GM20000 (cell line): ENCODE data around the gene RAB30.

Source experiments
- DNase-seq: peaks from one replicate; pipeline ENCODE4 v3.0.0; 2012; ENCODE audit warnings: low spot score
- CTCF ChIP-seq: IDR thresholded peaks from 2 replicates; pipeline ENCODE4 v1.5.1; 2012; ENCODE audit warnings: mild to moderate bottlenecking, control low read depth; ENCODE audit errors: extremely low read depth, missing control alignments

RAB30 gene

GRCh38 chr11:83037877-83038276 lies 33.8 kb downstream of the RAB30 start:
- TF ChIP-seq CTCF: no peak
- no peak for DNase-seq

- no peak for TF ChIP-seq CTCF
- no peak for DNase-seq
These were observed 35.0 kb downstream of the RAB30 start for GRCh38 chr11:83036701-83037100.

GRCh38 chr11:83035070-83035854 lies 36.4 kb downstream of the RAB30 start:
- no peak for TF ChIP-seq CTCF
- no peak for DNase-seq

- no peak for DNase-seq
- TF ChIP-seq CTCF: no peak
These were observed 37.1 kb downstream of the RAB30 start for GRCh38 chr11:83034673-83035014.

GRCh38 chr11:83033972-83034672 lies 37.6 kb downstream of the RAB30 start:
- no peak for DNase-seq
- TF ChIP-seq CTCF: no peak

GRCh38 chr11:83033371-83033770 lies 38.3 kb downstream of the RAB30 start:
- DNase-seq: no peak
- TF ChIP-seq CTCF: no peak

GRCh38 chr11:83031127-83031526 lies 40.6 kb downstream of the RAB30 start:
- no peak for TF ChIP-seq CTCF
- DNase-seq: no peak
